ENCODE measurements around the gene GPR146. TPM values are rescaled to one million over a fixed set of nuclear protein-coding genes. Genes with fewer than 3 reads are reported as not detected.

The GPR146 gene
- total RNA-seq, 1 experiment from 2014 or later: 2.9 TPM

DNA sequence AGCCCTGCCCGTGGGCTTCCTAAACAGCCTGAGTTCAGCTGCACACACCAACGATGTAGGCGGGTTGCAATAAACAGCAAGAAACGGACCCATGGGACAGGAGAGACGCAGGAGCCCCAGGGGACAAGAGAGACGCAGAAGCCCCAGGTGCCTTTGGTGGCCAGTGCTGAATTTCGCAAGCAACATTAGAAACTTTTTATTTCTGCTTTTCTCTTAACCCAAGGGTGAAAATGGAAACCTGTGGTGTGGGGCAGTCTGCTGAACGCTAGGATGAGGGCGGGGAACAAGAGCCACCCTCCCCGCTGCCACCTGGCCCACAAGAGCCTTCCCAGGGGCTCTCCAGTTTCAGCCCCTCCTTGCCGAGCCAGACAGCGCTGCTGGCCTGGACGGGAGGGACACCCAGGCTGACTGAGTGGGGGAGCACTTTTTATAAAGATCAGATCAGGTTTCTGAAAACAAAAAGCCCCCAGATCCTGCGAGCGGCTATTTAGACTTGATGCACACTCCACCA, 20.0 kb upstream of the GPR146 start:
- TF ChIP-seq, protein P1, sequence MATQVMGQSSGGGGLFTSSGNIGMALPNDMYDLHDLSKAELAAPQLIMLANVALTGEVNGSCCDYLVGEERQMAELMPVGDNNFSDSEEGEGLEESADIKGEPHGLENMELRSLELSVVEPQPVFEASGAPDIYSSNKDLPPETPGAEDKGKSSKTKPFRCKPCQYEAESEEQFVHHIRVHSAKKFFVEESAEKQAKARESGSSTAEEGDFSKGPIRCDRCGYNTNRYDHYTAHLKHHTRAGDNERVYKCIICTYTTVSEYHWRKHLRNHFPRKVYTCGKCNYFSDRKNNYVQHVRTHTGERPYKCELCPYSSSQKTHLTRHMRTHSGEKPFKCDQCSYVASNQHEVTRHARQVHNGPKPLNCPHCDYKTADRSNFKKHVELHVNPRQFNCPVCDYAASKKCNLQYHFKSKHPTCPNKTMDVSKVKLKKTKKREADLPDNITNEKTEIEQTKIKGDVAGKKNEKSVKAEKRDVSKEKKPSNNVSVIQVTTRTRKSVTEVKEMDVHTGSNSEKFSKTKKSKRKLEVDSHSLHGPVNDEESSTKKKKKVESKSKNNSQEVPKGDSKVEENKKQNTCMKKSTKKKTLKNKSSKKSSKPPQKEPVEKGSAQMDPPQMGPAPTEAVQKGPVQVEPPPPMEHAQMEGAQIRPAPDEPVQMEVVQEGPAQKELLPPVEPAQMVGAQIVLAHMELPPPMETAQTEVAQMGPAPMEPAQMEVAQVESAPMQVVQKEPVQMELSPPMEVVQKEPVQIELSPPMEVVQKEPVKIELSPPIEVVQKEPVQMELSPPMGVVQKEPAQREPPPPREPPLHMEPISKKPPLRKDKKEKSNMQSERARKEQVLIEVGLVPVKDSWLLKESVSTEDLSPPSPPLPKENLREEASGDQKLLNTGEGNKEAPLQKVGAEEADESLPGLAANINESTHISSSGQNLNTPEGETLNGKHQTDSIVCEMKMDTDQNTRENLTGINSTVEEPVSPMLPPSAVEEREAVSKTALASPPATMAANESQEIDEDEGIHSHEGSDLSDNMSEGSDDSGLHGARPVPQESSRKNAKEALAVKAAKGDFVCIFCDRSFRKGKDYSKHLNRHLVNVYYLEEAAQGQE (IDR thresholded peaks at IDR 0.05; ENCODE audit: insufficient read depth in 1 of 2, low read depth in 2 of 2, low read length in 1 of 2): no peak
- TF ChIP-seq POLR2AphosphoS5 (IDR thresholded peaks at IDR 0.05; ENCODE audit: low read depth, low read length) (no peak), TCF7L2 (IDR thresholded peaks at IDR 0.05; ENCODE audit: low read depth, low read length) (no peak), SIN3A (IDR thresholded peaks at IDR 0.05; ENCODE audit: borderline replicate concordance, insufficient read depth, low read depth, low read length) (no peak)
- TF ChIP-seq, protein P2, sequence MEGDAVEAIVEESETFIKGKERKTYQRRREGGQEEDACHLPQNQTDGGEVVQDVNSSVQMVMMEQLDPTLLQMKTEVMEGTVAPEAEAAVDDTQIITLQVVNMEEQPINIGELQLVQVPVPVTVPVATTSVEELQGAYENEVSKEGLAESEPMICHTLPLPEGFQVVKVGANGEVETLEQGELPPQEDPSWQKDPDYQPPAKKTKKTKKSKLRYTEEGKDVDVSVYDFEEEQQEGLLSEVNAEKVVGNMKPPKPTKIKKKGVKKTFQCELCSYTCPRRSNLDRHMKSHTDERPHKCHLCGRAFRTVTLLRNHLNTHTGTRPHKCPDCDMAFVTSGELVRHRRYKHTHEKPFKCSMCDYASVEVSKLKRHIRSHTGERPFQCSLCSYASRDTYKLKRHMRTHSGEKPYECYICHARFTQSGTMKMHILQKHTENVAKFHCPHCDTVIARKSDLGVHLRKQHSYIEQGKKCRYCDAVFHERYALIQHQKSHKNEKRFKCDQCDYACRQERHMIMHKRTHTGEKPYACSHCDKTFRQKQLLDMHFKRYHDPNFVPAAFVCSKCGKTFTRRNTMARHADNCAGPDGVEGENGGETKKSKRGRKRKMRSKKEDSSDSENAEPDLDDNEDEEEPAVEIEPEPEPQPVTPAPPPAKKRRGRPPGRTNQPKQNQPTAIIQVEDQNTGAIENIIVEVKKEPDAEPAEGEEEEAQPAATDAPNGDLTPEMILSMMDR (IDR thresholded peaks at IDR 0.05): no peak
- ChIA-PET POLR2A (no interaction called here), CTCF (no interaction called here)
- H3K27ac ChIP-seq (ENCODE audit: low read length): no peak overlapping the region
- H3K4me1 ChIP-seq (ENCODE audit: control insufficient read depth, insufficient read depth, low read length): peaks cover 26% of the 10 kb centered on the region
- no TSS peak for BruUV-seq (replicated peaks)
- in situ Hi-C loops (cut with HindIII; ENCODE audit: low pct_unique_long_range_greater_than_20kb, low sequenced_read_pairs) (no loop called here), intact Hi-C loops (cut with micrococcal nuclease; ENCODE audit: unreplicated experiment) (no loop called here)
- ATAC-seq (no peak), DNase-seq (ENCODE audit: low read depth, low spot score) (no peak)
- H3K9me3 ChIP-seq (ENCODE audit: control insufficient read depth, insufficient read depth, low read depth, low read length): no peaks in the 10 kb centered on the region
- H3K27me3 ChIP-seq (ENCODE audit: control insufficient read depth, insufficient read depth, low read length): no peaks in the 10 kb centered on the region
- H3K4me3 ChIP-seq (ENCODE audit: low read depth in 2 of 2, low read length in 2 of 2): no peak overlapping the region
- peaks cover 4% of the 10 kb centered on the region; the same call in 1 of the 2 replicates for H3K36me3 ChIP-seq (ENCODE audit: control insufficient read depth, insufficient read depth, low read length)

DNA sequence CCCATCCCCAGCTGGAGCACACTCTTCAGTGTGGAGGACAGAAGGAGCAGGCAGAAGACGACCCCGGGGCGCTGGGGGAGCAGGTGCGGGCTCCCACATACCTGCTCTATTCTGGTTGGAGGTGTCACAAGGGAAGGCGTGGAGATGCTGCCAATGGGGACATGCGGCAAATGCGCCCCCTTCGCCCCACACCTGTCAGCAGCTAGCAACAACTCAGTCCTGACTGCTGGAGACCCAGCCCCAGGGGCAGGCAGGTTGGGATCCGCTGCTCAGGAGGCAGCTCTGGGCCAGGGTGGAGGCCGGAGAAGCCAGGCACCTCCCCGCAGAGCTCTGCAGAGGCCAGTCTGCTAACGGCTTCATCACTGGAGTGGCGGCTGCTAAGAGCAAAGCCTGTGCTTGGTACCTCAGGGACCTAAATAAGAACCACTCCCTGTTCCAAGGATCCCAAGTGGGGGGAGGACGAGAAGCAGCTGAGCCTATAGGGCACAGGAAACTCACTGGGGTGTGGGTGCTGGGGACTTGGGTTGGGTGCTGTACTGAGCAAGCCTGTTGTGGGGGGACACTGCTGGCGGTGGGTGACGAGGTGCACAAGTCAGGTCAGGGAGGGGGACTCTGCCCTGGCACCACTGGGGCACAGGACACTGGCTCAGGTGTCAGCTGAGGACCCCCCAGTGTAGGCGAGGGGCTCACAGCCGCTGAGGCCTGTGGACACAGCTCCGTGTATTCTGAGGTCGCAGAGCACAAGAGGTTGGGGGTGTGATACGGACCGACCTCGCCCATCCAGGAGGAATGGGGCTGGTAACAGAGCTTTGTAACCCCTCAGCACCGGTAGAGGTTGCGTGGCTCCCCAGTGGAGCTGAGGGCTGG, 19.2 kb upstream of the GPR146 start:
- in situ Hi-C loops (cut with HindIII; ENCODE audit: low pct_unique_long_range_greater_than_20kb, low sequenced_read_pairs) (no loop called here), intact Hi-C loops (cut with micrococcal nuclease; ENCODE audit: unreplicated experiment) (no loop called here)
- H3K4me3 ChIP-seq (ENCODE audit: low read depth in 2 of 2, low read length in 2 of 2): no peak overlapping the region
- H3K4me1 ChIP-seq (ENCODE audit: control insufficient read depth, insufficient read depth, low read length): peaks cover 30% of the 10 kb centered on the region
- BruUV-seq (replicated peaks): no TSS peak
- no peak overlapping the region for H3K27ac ChIP-seq (ENCODE audit: low read length)
- peaks cover 4% of the 10 kb centered on the region; the same call in 1 of the 2 replicates for H3K36me3 ChIP-seq (ENCODE audit: control insufficient read depth, insufficient read depth, low read length)
- no peak for TF ChIP-seq SIN3A (IDR thresholded peaks at IDR 0.05; ENCODE audit: borderline replicate concordance, insufficient read depth, low read depth, low read length)
- TF ChIP-seq, protein P1 (IDR thresholded peaks at IDR 0.05; ENCODE audit: insufficient read depth in 1 of 2, low read depth in 2 of 2, low read length in 1 of 2): no peak
- TF ChIP-seq, protein P2 (IDR thresholded peaks at IDR 0.05): no peak
- no peak for TF ChIP-seq POLR2AphosphoS5 (IDR thresholded peaks at IDR 0.05; ENCODE audit: low read depth, low read length)
- no peak for TF ChIP-seq TCF7L2 (IDR thresholded peaks at IDR 0.05; ENCODE audit: low read depth, low read length)
- no peak for DNase-seq (ENCODE audit: low read depth, low spot score)
- ATAC-seq: no peak
- H3K27me3 ChIP-seq (ENCODE audit: control insufficient read depth, insufficient read depth, low read length): no peaks in the 10 kb centered on the region
- CTCF ChIA-PET: no interaction called here
- H3K9me3 ChIP-seq (ENCODE audit: control insufficient read depth, insufficient read depth, low read depth, low read length): no peaks in the 10 kb centered on the region
- POLR2A ChIA-PET: interaction anchor here (0.6 kb wide), 1 partner anchor 1770 kb away, joined by 8 read pairs; no protein-coding TSS in a partner anchor

All from Panc1 (cell line).